SK-MEL-5 (cell line): ENCODE results near the gene MACF1. TPM values are rescaled to one million over a fixed set of nuclear protein-coding genes. Genes with fewer than 3 reads are reported as not detected.
"Not testable (repeated sequence)": the region's sequence is repeated elsewhere in the genome, so short reads cannot be mapped to it uniquely, and the experiment has no call there.

Source experiments
- DNase-seq: peaks from one replicate; pipeline ENCODE4 v3.0.0-alpha.2; 2016; ENCODE audit warnings: low read depth, low spot score
- in situ Hi-C: cut with HindIII; loops from 2 replicates; pipeline ENCODE4 v1.10.0; 2016; ENCODE audit warnings: low sequenced_read_pairs, high pct_unique_total_duplicates, low pct_unique_long_range_greater_than_20kb
- total RNA-seq: library from RNA; depleted of rRNA; stranded (reverse); fragments of >200 nt; shearing (Covaris generic); gene quantifications from 2 replicates; pipeline ENCODE4 v1.2.3, GENCODE V29; 2014; rRNA removed

MACF1 gene
- total RNA-seq, 1 experiment from 2014 or later, result 70.1 TPM

- DNase-seq, in situ Hi-C loops: not testable (repeated sequence)
Measured at GRCh38 chr1:39527190-39527579, 322.7 kb downstream of the MACF1 start.

GRCh38 chr1:39528082-39528481 is 323.6 kb downstream of the MACF1 start:
- in situ Hi-C loops, result no loop called here
- no peak for DNase-seq

DNA sequence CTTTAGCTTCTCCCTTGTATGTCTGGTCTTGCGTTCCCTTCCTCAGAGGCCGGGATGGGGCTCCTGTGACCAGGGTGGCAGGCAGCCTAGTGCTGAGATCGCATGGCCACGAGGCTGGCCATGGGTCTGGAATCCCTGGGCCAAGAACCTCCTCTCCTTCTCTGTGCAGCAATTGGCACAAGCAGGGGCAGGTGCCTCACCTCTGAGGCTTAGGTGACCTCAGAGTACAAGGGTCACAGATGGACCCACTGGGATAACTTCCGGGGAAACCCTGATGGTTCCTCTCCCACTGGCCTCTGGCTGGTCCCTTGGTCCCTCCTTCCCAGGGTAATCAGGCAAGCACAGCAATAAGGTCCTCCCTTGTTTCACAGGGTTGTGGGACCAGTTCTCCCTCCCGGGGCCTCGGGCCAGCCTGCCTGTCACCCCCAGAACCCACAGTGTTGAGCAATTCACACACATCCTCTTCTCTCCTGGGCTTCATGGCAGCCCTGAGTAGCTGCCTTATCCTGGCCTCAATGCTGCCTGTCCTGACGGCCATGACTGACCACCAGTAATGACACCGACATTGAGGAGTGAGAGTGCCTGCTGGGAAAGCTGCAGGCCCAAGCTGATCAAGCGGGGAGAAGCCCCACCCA is 325.5 kb downstream of the MACF1 start:
- DNase-seq, result no peak
- in situ Hi-C loops, result no loop called here

DNA sequence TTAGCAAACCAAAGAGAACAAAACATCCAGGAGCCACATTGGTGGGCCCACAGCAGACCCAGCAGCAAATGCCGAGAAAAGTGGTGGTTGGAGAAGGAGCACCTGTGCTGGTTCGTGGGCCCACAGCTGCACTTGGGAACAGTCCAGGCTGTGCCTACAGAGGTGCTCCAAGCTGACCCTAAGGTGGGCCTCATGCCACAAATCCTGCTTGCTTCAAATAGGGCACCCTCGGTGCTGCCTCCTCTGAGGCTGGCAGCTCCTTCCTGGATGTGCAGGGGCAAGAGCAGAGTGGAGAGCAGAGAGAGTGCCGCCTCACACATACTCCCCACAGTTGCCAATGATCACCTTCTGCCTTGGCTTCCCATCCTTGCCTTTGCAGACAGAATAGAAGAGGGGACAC is 327.0 kb downstream of the MACF1 start:
- no peak for DNase-seq
- in situ Hi-C loops, result no loop called here

- no peak for DNase-seq
- in situ Hi-C loops, result no loop called here
Measured at GRCh38 chr1:39533442-39533841, 328.9 kb downstream of the MACF1 start.

Other genes with a start within 250 kb of the MACF1 start
- 88.1 and 93.9 TPM in 2 replicates for gene AKIRIN1, start 213.4 kb upstream of the MACF1 start, total RNA-seq
- 565 and 589 TPM in 2 replicates for gene NDUFS5, start 178.3 kb upstream of the MACF1 start, total RNA-seq